ENCODE measurements around the gene MGAT4C.

GRCh38 chr12:85949253-85949652 lies 306.9 kb downstream of the MGAT4C start:
- TF ChIP-seq CTCF (IDR thresholded peaks at IDR 0.05), result no peak
- no peak for TF ChIP-seq EZH2phosphoT487 (IDR thresholded peaks at IDR 0.05)
